ENCODE measurements around the gene ZNRF4. TPM values are rescaled to one million over a fixed set of nuclear protein-coding genes. Genes with fewer than 3 reads are reported as not detected.

The ZNRF4 gene
- total and polyA plus RNA-seq, 2 of the 8 experiments (the other 6 are each of a cell fraction or from before 2014, with no cell fraction given), result not detected

- Histone ChIP-seq H4K8ac (ENCODE audit: extremely low read depth, insufficient read depth, low read length) (no peak overlapping the region), H3K4ac (replicated peaks; ENCODE audit: insufficient read length, low read depth, low read length) (no peak overlapping the region), H3K23me2 (ENCODE audit: low read depth, low read length) (no peaks in the 10 kb centered on the region), H3K23ac (ENCODE audit: insufficient read length) (no peak overlapping the region), H3K79me2 (ENCODE audit: control insufficient read depth in 1 of 2, insufficient read depth in 2 of 2, low read length in 2 of 2) (no peaks in the 10 kb centered on the region), H3K27me3 (replicated peaks in 1 of 4; ENCODE audit: control insufficient read depth in 3 of 4, extremely low read depth in 1 of 4, insufficient read depth in 3 of 4, low read length in 3 of 4) (peaks cover 4 to 23% (median 19%) of the 10 kb centered on the region in 4 experiments), H2BK15ac (ENCODE audit: low read length) (no peak overlapping the region), H2BK20ac (ENCODE audit: low read length) (no peak overlapping the region), H2BK120ac (replicated peaks; ENCODE audit: low read depth, low read length) (no peak overlapping the region), H3K9ac (replicated peaks in 1 of 4; ENCODE audit: extremely low read depth in 1 of 4, low read depth in 3 of 4, low read length in 3 of 4) (no peak overlapping the region), H4K91ac (replicated peaks; ENCODE audit: insufficient read length, low read length) (no peak overlapping the region), H3K56ac (replicated peaks; ENCODE audit: insufficient read length, low read depth, low read length) (no peak overlapping the region), H3K4me3 (ENCODE audit: extremely low read depth in 1 of 4, insufficient read depth in 2 of 4, low read depth in 3 of 4, low read length in 4 of 4) (no peak overlapping the region), H3K4me2 (ENCODE audit: insufficient read depth in 1 of 2, low read depth in 2 of 2, low read length in 2 of 2) (no peak overlapping the region), H3K79me1 (ENCODE audit: low read depth, low read length) (no peaks in the 10 kb centered on the region), H2BK5ac (ENCODE audit: low read depth, low read length) (no peak overlapping the region), H2AFZ (ENCODE audit: low read length) (no peak overlapping the region), H3K4me1 (replicated peaks in 1 of 4; ENCODE audit: control insufficient read depth in 3 of 4, insufficient read depth in 4 of 4, low read length in 3 of 4) (peaks cover 0 to 6% (median 1%) of the 10 kb centered on the region in 4 experiments; a peak in 2 of 7 replicates), H3K14ac (ENCODE audit: insufficient read length) (no peak overlapping the region), H3K9me3 (ENCODE audit: insufficient read depth in 2 of 2, low read depth in 1 of 2, low read length in 1 of 2) (no peaks in the 10 kb centered on the region), H3K36me3 (ENCODE audit: control insufficient read depth in 2 of 4, insufficient read depth in 4 of 4, low read length in 3 of 4) (no peaks in the 10 kb centered on the region), H3K27ac (ENCODE audit: low read depth, low read length) (no peak overlapping the region), H4K5ac (ENCODE audit: insufficient read length, low read depth, low read length) (no peak overlapping the region), H3K18ac (ENCODE audit: extremely low read depth, low read length) (no peak overlapping the region), H2AK5ac (ENCODE audit: low read depth, low read length) (no peak overlapping the region), H2BK12ac (ENCODE audit: low read depth, low read length) (no peak overlapping the region), H4K20me1 (replicated peaks in 1 of 2; ENCODE audit: control insufficient read depth in 1 of 2, insufficient read depth in 2 of 2, low read length in 2 of 2) (peaks cover 2 to 8% of the 10 kb centered on the region in 2 experiments)
- DNase-seq (ENCODE audit: low read depth in 1 of 2, low spot score in 2 of 2) (no peak), FAIRE-seq (no peak)
- WGBS, 2 experiments (ENCODE audit: extremely low coverage in 1 of 2, insufficient coverage in 1 of 2, insufficient read length in 1 of 2, insufficient replicate concordance in 2 of 2, low coverage in 1 of 2, low lambda C conversion rate in 2 of 2, missing lambda C conversion rate in 1 of 2), result 90% methylated on average over 12 of the region's 12 CpGs; no CpG with 5 or more reads in 1 of the 2 experiments
- POLR2A ChIA-PET (ENCODE audit: partially characterized antibody), result no interaction called here
- CTCF ChIA-PET (ENCODE audit: partially characterized antibody), result no interaction called here
- TF ChIP-seq POU5F1 (IDR thresholded peaks at IDR 0.05; ENCODE audit: low read depth, low read length) (no peak), SP4 (IDR thresholded peaks at IDR 0.05; ENCODE audit: low read length) (no peak), KDM1A (IDR thresholded peaks at IDR 0.05; ENCODE audit: borderline replicate concordance, low read length) (no peak)
- TF ChIP-seq, protein P1, sequence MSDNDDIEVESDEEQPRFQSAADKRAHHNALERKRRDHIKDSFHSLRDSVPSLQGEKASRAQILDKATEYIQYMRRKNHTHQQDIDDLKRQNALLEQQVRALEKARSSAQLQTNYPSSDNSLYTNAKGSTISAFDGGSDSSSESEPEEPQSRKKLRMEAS (IDR thresholded peaks at IDR 0.05), result no peak
Observed at GRCh38 chr19:5491565-5491964, 36.3 kb downstream of the ZNRF4 start.
